Liver (tissue), 9 donors: ENCODE data around the gene ABHD17C. TPM values are rescaled to one million over a fixed set of nuclear protein-coding genes. Genes with fewer than 3 reads are reported as not detected.

Source experiments
- DNase-seq: peaks from one replicate; pipeline ENCODE4 v3.0.0-alpha.2; 2017; ENCODE audit warnings: low spot score
- H3K27ac ChIP-seq, 2 donors: one replicate each; pipeline ENCODE4 v1.7.0; 2013; ENCODE audit warnings: inconsistent platforms in 2 of 2, low read length in 2 of 2, control low read depth in 1 of 2, low read depth in 1 of 2, mild to moderate bottlenecking in 1 of 2
- H3K27me3 ChIP-seq, 4 donors: one replicate each; pipeline versions ENCODE4 v1.6.1 to v1.7.0; 2013; ENCODE audit warnings: low read length in 3 of 4, inconsistent platforms in 1 of 4, mild to moderate bottlenecking in 1 of 4, moderate library complexity in 1 of 4; ENCODE audit not compliant: control insufficient read depth in 4 of 4, insufficient read depth in 4 of 4
- H3K36me3 ChIP-seq, 4 donors: one replicate each; pipeline versions ENCODE4 v1.6.1 to v1.7.0; 2013; ENCODE audit warnings: low read length in 3 of 4, mild to moderate bottlenecking in 3 of 4, low read depth in 1 of 4, moderate library complexity in 1 of 4; ENCODE audit not compliant: control insufficient read depth in 4 of 4, insufficient read depth in 3 of 4
- H3K4me1 ChIP-seq, 4 donors: one replicate each; pipeline versions ENCODE4 v1.6.1 to v1.7.0; 2013; ENCODE audit warnings: low read length in 3 of 4, mild to moderate bottlenecking in 3 of 4, moderate library complexity in 1 of 4; ENCODE audit not compliant: control insufficient read depth in 4 of 4, insufficient read depth in 4 of 4
- H3K4me3 ChIP-seq, 3 donors: one replicate each; pipeline versions ENCODE4 v1.6.1 to v1.7.0; 2013; ENCODE audit warnings: low read length in 3 of 3, control low read depth in 1 of 3, low read depth in 1 of 3, mild to moderate bottlenecking in 1 of 3
- H3K9ac ChIP-seq, 2 donors: one replicate each; pipeline ENCODE4 v1.7.0; 2013; ENCODE audit warnings: low read length in 2 of 2, mild to moderate bottlenecking in 2 of 2, moderate library complexity in 2 of 2, control low read depth in 1 of 2, low read depth in 1 of 2
- H3K9me3 ChIP-seq, 4 donors: one replicate each; pipeline versions ENCODE4 v1.6.1 to v1.7.0; 2013; ENCODE audit warnings: low read length in 3 of 4; ENCODE audit not compliant: control insufficient read depth in 4 of 4
- EGR1 ChIP-seq, 2 donors: IDR thresholded peaks; 2 replicates each; pipeline ENCODE4 v1.6.1; 2016 to 2018; ENCODE audit warnings: antibody characterized with exemption in 2 of 2, low read depth in 2 of 2
- FOXA1 ChIP-seq: IDR thresholded peaks from 2 replicates; pipeline ENCODE4 v1.6.1; 2016; ENCODE audit warnings: antibody characterized with exemption
- FOXA2 ChIP-seq: IDR thresholded peaks from 2 replicates; pipeline ENCODE4 v1.6.1; 2016; ENCODE audit warnings: antibody characterized with exemption
- GABPA ChIP-seq, 2 donors: IDR thresholded peaks in 1 of 2; conservative IDR thresholded peaks in 1 of 2; 2 replicates each; pipeline ENCODE4 v1.6.1; 2016; ENCODE audit warnings: antibody characterized with exemption in 2 of 2, mild to moderate bottlenecking in 1 of 2, moderate library complexity in 1 of 2
- HNF4A ChIP-seq, 2 donors: conservative IDR thresholded peaks; 2 replicates each; pipeline ENCODE4 v1.6.1; 2016; ENCODE audit warnings: antibody characterized with exemption in 2 of 2, mild to moderate bottlenecking in 2 of 2
- HNF4G ChIP-seq: IDR thresholded peaks from 2 replicates; pipeline ENCODE4 v1.6.1; 2016; ENCODE audit warnings: antibody characterized with exemption
- JUND ChIP-seq, 2 donors: IDR thresholded peaks; 2 replicates each; pipeline ENCODE4 v1.6.1; 2016; ENCODE audit warnings: antibody characterized with exemption in 2 of 2
- NR2F2 ChIP-seq: IDR thresholded peaks from 2 replicates; pipeline ENCODE4 v1.6.1; 2016; ENCODE audit warnings: antibody characterized with exemption
- RAD21 ChIP-seq, 2 donors: IDR thresholded peaks; 2 replicates each; pipeline ENCODE4 v1.6.1; 2016; ENCODE audit warnings: antibody characterized with exemption in 2 of 2, mild to moderate bottlenecking in 2 of 2
- RXRA ChIP-seq, 2 donors: IDR thresholded peaks; 2 replicates each; pipeline ENCODE4 v1.6.1; 2017 to 2018; ENCODE audit warnings: antibody characterized with exemption in 2 of 2, mild to moderate bottlenecking in 1 of 2
- SP1 ChIP-seq: IDR thresholded peaks from 2 replicates; pipeline ENCODE4 v1.6.1; 2018; ENCODE audit warnings: antibody characterized with exemption, mild to moderate bottlenecking
- TAF1 ChIP-seq: conservative IDR thresholded peaks from 2 replicates; pipeline ENCODE4 v1.6.1; 2016; ENCODE audit warnings: antibody characterized with exemption, mild to moderate bottlenecking
- YY1 ChIP-seq: IDR thresholded peaks from 2 replicates; pipeline ENCODE4 v1.6.1; 2016; ENCODE audit warnings: antibody characterized with exemption, mild to moderate bottlenecking
- WGBS: extraction: QIAGEN DNeasy Blood & Tissue Kit; methylation state at CpG from one replicate; pipeline ENCODE4 v1.1.7; 2013; 5-methylcytosine and 5-hydroxymethylcytosine counted together
- polyA plus RNA-seq, 2 donors: library from polyadenylated mRNA; stranded (reverse) in 1 of 2; unstranded in 1 of 2; fragments of 200-250 nt in 1 of 2; fragments of >200 nt in 1 of 2; fragmentation: Nextera tagmentation in 1 of 2; extraction: Ambion mirVana in 1 of 2; gene quantifications; one replicate each; pipeline versions ENCODE4 v1.2.1 to v1.2.3, GENCODE V29; 2013 to 2015
- total RNA-seq, 2 donors: library from RNA; depleted of rRNA; stranded (reverse); fragments of >200 nt; gene quantifications; one replicate each; pipeline ENCODE4 v1.2.3, GENCODE V29; 2014
- TF ChIP-seq, protein P1 (sequence below): IDR thresholded peaks from 2 replicates; pipeline ENCODE4 v1.6.1; 2016; ENCODE audit warnings: antibody characterized with exemption
- TF ChIP-seq, protein P2 (sequence below): fragments of 150-350 bp; IDR thresholded peaks from 2 replicates; pipeline ENCODE4 v1.5.1; 2017; ENCODE audit warnings: improper control_type of control experiment, low read depth, low read length; ENCODE audit not compliant: missing input control
- TF ChIP-seq, protein P3 (sequence below): IDR thresholded peaks from 2 replicates; pipeline ENCODE4 v1.6.1; 2016; ENCODE audit warnings: antibody characterized with exemption
- TF ChIP-seq, protein P4 (sequence below): IDR thresholded peaks from 2 replicates; pipeline ENCODE4 v1.6.1; 2016; ENCODE audit warnings: antibody characterized with exemption, mild to moderate bottlenecking
- TF ChIP-seq, protein P5 (sequence below): IDR thresholded peaks from 2 replicates; pipeline ENCODE4 v1.6.1; 2016; ENCODE audit warnings: antibody characterized with exemption
- donor health status: healthy.
- donor health status: healthy.
- donor health status: healthy.
- donor health status: healthy.
- donor health status: healthy.

ABHD17C gene
- total and polyA plus RNA-seq, 4 donors: 0.79 to 3.0 (median 2.0) TPM

DNA sequence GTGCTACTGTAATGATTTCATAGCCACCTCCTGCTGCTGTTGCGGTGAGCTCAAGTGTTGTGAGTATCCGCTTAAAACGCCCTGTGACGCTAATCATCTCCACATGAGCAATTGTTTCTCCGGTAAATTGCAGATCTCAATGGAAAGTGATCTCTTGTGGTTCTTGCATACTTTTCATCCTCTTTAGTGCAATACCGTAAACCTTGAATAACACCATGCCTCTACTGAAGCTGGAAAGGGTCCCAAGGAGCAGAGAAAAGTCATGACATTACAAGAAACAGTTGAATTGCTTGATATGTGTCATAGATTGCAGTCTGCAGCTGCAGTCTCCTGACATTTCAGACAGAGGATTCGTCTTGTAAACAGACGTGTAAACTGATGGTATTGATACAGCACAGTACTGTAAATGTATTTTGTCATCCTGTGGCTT lies 78.0 kb downstream of the ABHD17C start:
- WGBS: 77% methylated on average over 8 of the region's 8 CpGs
- Histone ChIP-seq H3K36me3 (no peaks in the 10 kb centered on the region), H3K4me3 (no peak overlapping the region), H3K4me1 (peaks cover 0 to 3% (median 0%) of the 10 kb centered on the region in 4 donors), H3K27ac (no peak overlapping the region), H3K9me3 (no peaks in the 10 kb centered on the region), H3K27me3 (peaks cover 0 to under 1% (median 0%) of the 10 kb centered on the region in 4 donors), H3K9ac (no peak overlapping the region)
- no peak for DNase-seq
- no peak for TF ChIP-seq JUND (IDR thresholded peaks at IDR 0.05)
- TF ChIP-seq HNF4G: no peak
- no peak for TF ChIP-seq HNF4A (conservative IDR thresholded peaks at IDR 0.05)
- TF ChIP-seq GABPA (IDR thresholded peaks at IDR 0.05 in 1 of 2, conservative IDR thresholded peaks at IDR 0.05 in 1 of 2): no peak
- no peak for TF ChIP-seq SP1
- no peak for TF ChIP-seq FOXA2

DNA sequence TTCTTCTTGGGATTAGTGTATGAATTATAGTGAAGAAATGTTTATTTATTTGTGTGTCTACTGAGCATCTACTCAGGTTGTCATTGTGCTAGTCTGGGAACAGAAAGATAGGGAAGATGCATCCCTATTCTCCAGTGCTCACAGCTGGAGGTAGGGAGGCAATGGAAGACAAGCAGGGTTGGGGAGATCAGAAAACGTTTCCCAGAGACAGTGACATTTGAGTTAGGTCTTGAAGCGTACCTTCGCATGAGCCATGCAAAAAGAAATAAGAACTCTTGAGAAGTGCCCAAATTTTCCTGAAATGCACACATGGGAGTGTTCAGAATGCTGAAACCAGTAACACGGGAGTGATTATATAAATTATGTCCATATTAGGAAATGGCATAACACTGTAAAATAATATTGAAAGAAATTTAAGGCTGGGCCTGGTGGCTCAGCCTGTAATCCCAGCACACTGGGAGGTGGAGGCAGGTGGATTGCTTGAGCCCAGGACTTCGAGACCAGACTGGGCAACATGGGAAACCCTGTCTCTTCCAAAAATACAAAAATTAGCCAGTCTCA lies 78.8 kb downstream of the ABHD17C start:
- WGBS: 82% methylated on average over 5 of the region's 5 CpGs
- H3K4me1 ChIP-seq: peaks cover 2 to 3% (median 3%) of the 10 kb centered on the region in 4 donors
- no peak for DNase-seq
- no peak overlapping the region for H3K27ac ChIP-seq
- no peaks in the 10 kb centered on the region for H3K36me3 ChIP-seq
- TF ChIP-seq, protein P1, sequence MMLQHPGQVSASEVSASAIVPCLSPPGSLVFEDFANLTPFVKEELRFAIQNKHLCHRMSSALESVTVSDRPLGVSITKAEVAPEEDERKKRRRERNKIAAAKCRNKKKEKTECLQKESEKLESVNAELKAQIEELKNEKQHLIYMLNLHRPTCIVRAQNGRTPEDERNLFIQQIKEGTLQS: no peak
- peaks cover 0 to 6% (median 0%) of the 10 kb centered on the region in 4 donors for H3K27me3 ChIP-seq
- no peak overlapping the region for H3K4me3 ChIP-seq
- H3K9ac ChIP-seq: no peak overlapping the region
- H3K9me3 ChIP-seq: no peaks in the 10 kb centered on the region

DNA sequence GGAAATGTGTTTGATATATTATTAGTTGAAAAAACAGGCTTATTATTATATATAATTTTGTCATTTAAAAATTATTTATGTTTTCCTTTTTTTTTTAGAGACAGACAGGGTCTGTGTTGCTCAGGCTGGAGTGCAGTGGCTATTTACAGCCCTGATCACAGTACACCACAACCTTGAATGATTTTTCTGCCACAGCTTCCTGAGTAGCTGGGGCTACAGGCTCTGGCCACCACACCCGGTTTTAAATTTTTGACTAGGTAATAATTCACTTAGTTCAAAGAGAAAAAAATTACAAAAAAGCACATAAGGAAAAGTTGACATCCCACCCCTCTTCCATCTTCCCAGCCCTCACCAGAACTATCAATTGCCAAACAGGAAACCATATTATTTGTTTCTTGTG lies 79.4 kb downstream of the ABHD17C start:
- TF ChIP-seq TAF1 (no peak), JUND (IDR thresholded peaks at IDR 0.05) (no peak), HNF4A (conservative IDR thresholded peaks at IDR 0.05) (no peak), FOXA2 (no peak), GABPA (IDR thresholded peaks at IDR 0.05 in 1 of 2, conservative IDR thresholded peaks at IDR 0.05 in 1 of 2) (no peak), RXRA (IDR thresholded peaks at IDR 0.05) (no peak), EGR1 (IDR thresholded peaks at IDR 0.05; ENCODE audit: low read depth in 2 of 2) (no peak), YY1 (no peak), RAD21 (IDR thresholded peaks at IDR 0.05) (no peak), NR2F2 (no peak), FOXA1 (no peak), SP1 (no peak), HNF4G (no peak)
- TF ChIP-seq, protein P2, sequence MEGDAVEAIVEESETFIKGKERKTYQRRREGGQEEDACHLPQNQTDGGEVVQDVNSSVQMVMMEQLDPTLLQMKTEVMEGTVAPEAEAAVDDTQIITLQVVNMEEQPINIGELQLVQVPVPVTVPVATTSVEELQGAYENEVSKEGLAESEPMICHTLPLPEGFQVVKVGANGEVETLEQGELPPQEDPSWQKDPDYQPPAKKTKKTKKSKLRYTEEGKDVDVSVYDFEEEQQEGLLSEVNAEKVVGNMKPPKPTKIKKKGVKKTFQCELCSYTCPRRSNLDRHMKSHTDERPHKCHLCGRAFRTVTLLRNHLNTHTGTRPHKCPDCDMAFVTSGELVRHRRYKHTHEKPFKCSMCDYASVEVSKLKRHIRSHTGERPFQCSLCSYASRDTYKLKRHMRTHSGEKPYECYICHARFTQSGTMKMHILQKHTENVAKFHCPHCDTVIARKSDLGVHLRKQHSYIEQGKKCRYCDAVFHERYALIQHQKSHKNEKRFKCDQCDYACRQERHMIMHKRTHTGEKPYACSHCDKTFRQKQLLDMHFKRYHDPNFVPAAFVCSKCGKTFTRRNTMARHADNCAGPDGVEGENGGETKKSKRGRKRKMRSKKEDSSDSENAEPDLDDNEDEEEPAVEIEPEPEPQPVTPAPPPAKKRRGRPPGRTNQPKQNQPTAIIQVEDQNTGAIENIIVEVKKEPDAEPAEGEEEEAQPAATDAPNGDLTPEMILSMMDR: no peak
- TF ChIP-seq, protein P3, sequence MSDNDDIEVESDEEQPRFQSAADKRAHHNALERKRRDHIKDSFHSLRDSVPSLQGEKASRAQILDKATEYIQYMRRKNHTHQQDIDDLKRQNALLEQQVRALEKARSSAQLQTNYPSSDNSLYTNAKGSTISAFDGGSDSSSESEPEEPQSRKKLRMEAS: no peak
- TF ChIP-seq, protein P1: no peak
- TF ChIP-seq, protein P4, sequence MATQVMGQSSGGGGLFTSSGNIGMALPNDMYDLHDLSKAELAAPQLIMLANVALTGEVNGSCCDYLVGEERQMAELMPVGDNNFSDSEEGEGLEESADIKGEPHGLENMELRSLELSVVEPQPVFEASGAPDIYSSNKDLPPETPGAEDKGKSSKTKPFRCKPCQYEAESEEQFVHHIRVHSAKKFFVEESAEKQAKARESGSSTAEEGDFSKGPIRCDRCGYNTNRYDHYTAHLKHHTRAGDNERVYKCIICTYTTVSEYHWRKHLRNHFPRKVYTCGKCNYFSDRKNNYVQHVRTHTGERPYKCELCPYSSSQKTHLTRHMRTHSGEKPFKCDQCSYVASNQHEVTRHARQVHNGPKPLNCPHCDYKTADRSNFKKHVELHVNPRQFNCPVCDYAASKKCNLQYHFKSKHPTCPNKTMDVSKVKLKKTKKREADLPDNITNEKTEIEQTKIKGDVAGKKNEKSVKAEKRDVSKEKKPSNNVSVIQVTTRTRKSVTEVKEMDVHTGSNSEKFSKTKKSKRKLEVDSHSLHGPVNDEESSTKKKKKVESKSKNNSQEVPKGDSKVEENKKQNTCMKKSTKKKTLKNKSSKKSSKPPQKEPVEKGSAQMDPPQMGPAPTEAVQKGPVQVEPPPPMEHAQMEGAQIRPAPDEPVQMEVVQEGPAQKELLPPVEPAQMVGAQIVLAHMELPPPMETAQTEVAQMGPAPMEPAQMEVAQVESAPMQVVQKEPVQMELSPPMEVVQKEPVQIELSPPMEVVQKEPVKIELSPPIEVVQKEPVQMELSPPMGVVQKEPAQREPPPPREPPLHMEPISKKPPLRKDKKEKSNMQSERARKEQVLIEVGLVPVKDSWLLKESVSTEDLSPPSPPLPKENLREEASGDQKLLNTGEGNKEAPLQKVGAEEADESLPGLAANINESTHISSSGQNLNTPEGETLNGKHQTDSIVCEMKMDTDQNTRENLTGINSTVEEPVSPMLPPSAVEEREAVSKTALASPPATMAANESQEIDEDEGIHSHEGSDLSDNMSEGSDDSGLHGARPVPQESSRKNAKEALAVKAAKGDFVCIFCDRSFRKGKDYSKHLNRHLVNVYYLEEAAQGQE: no peak
- TF ChIP-seq, protein P5, sequence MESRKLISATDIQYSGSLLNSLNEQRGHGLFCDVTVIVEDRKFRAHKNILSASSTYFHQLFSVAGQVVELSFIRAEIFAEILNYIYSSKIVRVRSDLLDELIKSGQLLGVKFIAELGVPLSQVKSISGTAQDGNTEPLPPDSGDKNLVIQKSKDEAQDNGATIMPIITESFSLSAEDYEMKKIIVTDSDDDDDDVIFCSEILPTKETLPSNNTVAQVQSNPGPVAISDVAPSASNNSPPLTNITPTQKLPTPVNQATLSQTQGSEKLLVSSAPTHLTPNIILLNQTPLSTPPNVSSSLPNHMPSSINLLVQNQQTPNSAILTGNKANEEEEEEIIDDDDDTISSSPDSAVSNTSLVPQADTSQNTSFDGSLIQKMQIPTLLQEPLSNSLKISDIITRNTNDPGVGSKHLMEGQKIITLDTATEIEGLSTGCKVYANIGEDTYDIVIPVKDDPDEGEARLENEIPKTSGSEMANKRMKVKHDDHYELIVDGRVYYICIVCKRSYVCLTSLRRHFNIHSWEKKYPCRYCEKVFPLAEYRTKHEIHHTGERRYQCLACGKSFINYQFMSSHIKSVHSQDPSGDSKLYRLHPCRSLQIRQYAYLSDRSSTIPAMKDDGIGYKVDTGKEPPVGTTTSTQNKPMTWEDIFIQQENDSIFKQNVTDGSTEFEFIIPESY: no peak
- WGBS: 47% methylated on average over 1 of the region's 1 CpG
- H3K36me3 ChIP-seq: no peaks in the 10 kb centered on the region
- no peak for DNase-seq
- H3K9me3 ChIP-seq: no peaks in the 10 kb centered on the region
- H3K9ac ChIP-seq: no peak overlapping the region
- no peak overlapping the region for H3K27ac ChIP-seq
- H3K4me3 ChIP-seq: no peak overlapping the region
- peaks cover 5 to 9% (median 7%) of the 10 kb centered on the region in 4 donors for H3K4me1 ChIP-seq
- peaks cover 0 to 6% (median 0%) of the 10 kb centered on the region in 4 donors for H3K27me3 ChIP-seq
